Neutrophil (primary cell): ENCODE data around the gene C1QC.

ENCODE experiments used
- H3K27ac ChIP-seq: fragments of 200-600 bp; sonication (generic); 2 replicates; pipeline ENCODE4 v1.5.1; 2016; ENCODE audit warnings: mild to moderate bottlenecking, moderate library complexity
- H3K27me3 ChIP-seq: fragments of 200-600 bp; sonication (generic); 2 replicates; pipeline ENCODE4 v1.6.0; 2016; ENCODE audit warnings: mild to moderate bottlenecking
- H3K36me3 ChIP-seq: fragments of 200-600 bp; sonication (generic); 2 replicates; pipeline ENCODE4 v1.5.1; 2017
- H3K4me1 ChIP-seq, 2 experiments: fragments of 200-600 bp in 1 of 2; sonication (generic) in 1 of 2; 1 replicate in 1 of 2; 2 replicates in 1 of 2; pipeline versions ENCODE4 v1.5.1 to v1.6.1; 2013 to 2016; ENCODE audit warnings: low read depth in 1 of 2, low read length in 1 of 2, mild to moderate bottlenecking in 1 of 2, moderate library complexity in 1 of 2; ENCODE audit not compliant: control insufficient read depth in 1 of 2, insufficient read depth in 1 of 2
- H3K4me3 ChIP-seq, 2 experiments: fragments of 200-600 bp in 1 of 2; sonication (generic) in 1 of 2; 1 replicate in 1 of 2; 2 replicates in 1 of 2; pipeline ENCODE4 v1.5.1; 2013 to 2016; ENCODE audit warnings: low read depth in 1 of 2, low read length in 1 of 2, mild to moderate bottlenecking in 1 of 2, moderate library complexity in 1 of 2
- H3K9me3 ChIP-seq: fragments of 200-600 bp; sonication (generic); 2 replicates; pipeline ENCODE4 v1.5.1; 2016
- TF ChIP-seq, protein P1 (sequence below): fragments of 200-600 bp; sonication (generic); IDR thresholded peaks from 2 replicates; pipeline ENCODE4 v1.5.1; 2016; ENCODE audit warnings: antibody characterized with exemption

C1QC gene

GRCh38 chr1:22598736-22599135 is 44.7 kb upstream of the C1QC start:
- TF ChIP-seq, protein P1, sequence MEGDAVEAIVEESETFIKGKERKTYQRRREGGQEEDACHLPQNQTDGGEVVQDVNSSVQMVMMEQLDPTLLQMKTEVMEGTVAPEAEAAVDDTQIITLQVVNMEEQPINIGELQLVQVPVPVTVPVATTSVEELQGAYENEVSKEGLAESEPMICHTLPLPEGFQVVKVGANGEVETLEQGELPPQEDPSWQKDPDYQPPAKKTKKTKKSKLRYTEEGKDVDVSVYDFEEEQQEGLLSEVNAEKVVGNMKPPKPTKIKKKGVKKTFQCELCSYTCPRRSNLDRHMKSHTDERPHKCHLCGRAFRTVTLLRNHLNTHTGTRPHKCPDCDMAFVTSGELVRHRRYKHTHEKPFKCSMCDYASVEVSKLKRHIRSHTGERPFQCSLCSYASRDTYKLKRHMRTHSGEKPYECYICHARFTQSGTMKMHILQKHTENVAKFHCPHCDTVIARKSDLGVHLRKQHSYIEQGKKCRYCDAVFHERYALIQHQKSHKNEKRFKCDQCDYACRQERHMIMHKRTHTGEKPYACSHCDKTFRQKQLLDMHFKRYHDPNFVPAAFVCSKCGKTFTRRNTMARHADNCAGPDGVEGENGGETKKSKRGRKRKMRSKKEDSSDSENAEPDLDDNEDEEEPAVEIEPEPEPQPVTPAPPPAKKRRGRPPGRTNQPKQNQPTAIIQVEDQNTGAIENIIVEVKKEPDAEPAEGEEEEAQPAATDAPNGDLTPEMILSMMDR = no peak
- no peaks in the 10 kb centered on the region for H3K4me1 ChIP-seq
- peaks cover 28% of the 10 kb centered on the region for H3K27me3 ChIP-seq
- no peak overlapping the region for H3K4me3 ChIP-seq
- no peaks in the 10 kb centered on the region for H3K36me3 ChIP-seq
- no peaks in the 10 kb centered on the region for H3K9me3 ChIP-seq
- H3K27ac ChIP-seq = no peak overlapping the region

DNA sequence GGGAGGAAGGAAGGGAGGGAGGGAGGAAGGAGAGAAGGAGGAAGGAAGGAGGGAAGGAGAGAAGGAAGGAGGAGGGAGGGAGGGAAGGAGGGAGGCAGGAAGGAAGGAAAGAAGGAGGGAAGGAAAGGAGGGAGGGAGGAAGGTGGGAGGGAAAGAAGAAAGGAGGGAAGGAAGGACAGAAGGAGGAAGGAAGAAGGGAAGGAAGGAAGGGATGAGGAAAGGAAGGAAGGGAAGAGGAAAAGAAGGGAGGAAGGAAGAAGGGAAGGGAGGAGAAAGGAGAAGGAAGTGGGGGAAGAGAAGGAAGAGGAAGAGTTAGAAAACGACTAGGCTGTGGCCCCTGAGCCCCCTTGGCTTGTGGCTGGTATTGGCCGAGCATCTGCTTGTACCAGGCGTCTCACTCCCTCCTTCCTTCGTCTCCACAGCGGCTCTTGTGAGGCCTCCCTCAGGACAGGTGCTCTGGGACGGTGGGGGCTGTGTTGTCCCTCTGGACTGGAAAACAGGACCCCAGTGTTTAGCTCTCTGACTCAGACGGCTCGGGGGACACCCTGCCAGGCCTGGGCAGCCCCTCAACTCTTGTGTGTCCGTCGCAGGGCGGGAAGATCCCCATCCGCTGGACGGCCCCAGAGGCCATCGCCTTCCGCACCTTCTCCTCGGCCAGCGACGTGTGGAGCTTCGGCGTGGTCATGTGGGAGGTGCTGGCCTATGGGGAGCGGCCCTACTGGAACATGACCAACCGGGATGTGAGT is 43.2 kb upstream of the C1QC start:
- Histone ChIP-seq H3K4me1 (no peaks in the 10 kb centered on the region), H3K27me3 (peaks cover 24% of the 10 kb centered on the region), H3K36me3 (no peaks in the 10 kb centered on the region), H3K4me3 (no peak overlapping the region), H3K27ac (no peak overlapping the region), H3K9me3 (no peaks in the 10 kb centered on the region)
- TF ChIP-seq, protein P1 = no peak

DNA sequence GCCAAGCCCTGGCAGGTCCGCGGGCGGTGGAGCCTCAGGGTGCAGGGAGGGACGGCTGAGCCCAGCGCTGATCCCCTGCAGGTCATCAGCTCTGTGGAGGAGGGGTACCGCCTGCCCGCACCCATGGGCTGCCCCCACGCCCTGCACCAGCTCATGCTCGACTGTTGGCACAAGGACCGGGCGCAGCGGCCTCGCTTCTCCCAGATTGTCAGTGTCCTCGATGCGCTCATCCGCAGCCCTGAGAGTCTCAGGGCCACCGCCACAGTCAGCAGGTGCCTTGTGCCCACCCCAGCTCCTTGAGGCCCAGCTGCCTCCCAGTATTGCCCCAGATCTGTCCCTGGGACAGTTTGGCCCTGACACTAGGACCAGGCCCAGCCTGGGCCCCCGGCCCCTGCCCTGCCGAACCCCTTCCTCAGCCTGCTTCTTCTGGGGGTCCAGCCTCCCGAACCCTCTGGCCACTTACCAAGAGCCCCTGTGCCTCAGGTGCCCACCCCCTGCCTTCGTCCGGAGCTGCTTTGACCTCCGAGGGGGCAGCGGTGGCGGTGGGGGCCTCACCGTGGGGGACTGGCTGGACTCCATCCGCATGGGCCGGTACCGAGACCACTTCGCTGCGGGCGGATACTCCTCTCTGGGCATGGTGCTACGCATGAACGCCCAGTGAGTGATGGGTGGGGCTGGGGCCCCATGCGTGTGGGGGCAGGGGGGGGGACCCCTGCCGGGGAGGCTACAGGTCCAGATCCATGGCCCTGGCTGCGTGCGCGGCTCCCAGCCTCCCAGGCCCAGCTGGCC is 42.4 kb upstream of the C1QC start:
- no peak overlapping the region for H3K27ac ChIP-seq

GRCh38 chr1:22601610-22602009 is 41.8 kb upstream of the C1QC start:
- TF ChIP-seq, protein P1 = no peak
- peaks cover 36% of the 10 kb centered on the region for H3K27me3 ChIP-seq

More for the DNA sequence above, 42.4 kb upstream of the C1QC start:
- no peaks in the 10 kb centered on the region for H3K36me3 ChIP-seq
- H3K9me3 ChIP-seq = no peaks in the 10 kb centered on the region
- no peaks in the 10 kb centered on the region for H3K4me1 ChIP-seq
- TF ChIP-seq, protein P1 = no peak
- H3K27me3 ChIP-seq = peaks cover 30% of the 10 kb centered on the region
- H3K4me3 ChIP-seq = no peak overlapping the region

DNA sequence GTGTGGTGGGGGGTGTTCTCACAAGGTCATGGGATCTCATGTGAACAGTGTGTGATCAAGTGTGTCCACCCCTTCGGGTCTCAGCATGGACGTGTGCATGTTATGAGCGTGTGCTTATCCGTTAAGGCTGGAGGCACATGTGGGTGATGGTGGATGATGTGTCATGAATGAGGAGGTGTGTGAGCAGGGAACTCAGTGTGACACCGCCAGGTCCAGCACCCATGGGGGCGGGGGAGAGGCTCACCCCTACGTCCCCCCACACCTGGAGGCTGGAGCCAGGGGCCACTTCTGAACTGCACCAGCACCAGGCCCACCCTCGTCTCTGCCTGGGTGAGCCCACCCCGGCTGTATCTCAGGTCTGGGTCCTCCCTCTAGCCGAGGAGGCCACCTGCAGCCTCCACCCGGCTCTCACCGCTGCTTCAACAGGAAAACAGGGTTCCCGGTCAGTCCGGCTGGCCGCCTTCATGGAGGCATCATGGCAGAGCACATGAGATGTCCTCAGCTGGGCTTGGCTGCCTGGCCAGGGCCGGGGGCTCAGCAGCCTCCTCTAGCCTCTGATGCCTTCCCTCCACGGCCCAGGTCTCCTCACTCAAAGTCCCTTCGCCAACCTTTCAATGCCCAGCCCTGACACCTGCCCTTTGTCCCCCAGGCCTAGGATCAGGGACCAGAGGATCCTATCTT is 41.2 kb upstream of the C1QC start:
- Histone ChIP-seq H3K4me1 (no peaks in the 10 kb centered on the region), H3K36me3 (no peaks in the 10 kb centered on the region), H3K27me3 (peaks cover 41% of the 10 kb centered on the region), H3K9me3 (no peaks in the 10 kb centered on the region), H3K4me3 (no peak overlapping the region), H3K27ac (no peak overlapping the region)
- TF ChIP-seq, protein P1 = no peak

More at GRCh38 chr1:22601610-22602009, 41.8 kb upstream of the C1QC start:
- Histone ChIP-seq H3K4me1 (no peaks in the 10 kb centered on the region), H3K9me3 (no peaks in the 10 kb centered on the region), H3K4me3 (no peak overlapping the region), H3K27ac (no peak overlapping the region), H3K36me3 (no peaks in the 10 kb centered on the region)
